GM12878 (cell line): ENCODE measurements around the gene TBCK.
A peak's percentile ranks its signal among the peaks of the same experiment; 100 is the strongest.

Experiments used
- ATF2 ChIP-seq: IDR thresholded peaks from 2 replicates; pipeline ENCODE4 v1.6.1; 2012; ENCODE audit warnings: low read length, inconsistent platforms
- CTCF ChIP-seq, 3 experiments: IDR thresholded peaks in 2 of 3; conservative IDR thresholded peaks in 1 of 3; 2 replicates each; pipeline ENCODE4 v1.5.1; 2011; ENCODE audit warnings: low read depth in 3 of 3, low read length in 3 of 3, mild to moderate bottlenecking in 3 of 3, control low read depth in 2 of 3, moderate library complexity in 2 of 3, inconsistent platforms in 1 of 3, mixed read lengths in 1 of 3; ENCODE audit not compliant: control insufficient read depth in 2 of 3, insufficient read depth in 1 of 3; ENCODE audit errors: extremely low read depth in 1 of 3
- CUX1 ChIP-seq: IDR thresholded peaks from 2 replicates; pipeline ENCODE4 v1.6.1; 2012; ENCODE audit warnings: improper control_type of control experiment, low read depth, low read length; ENCODE audit not compliant: insufficient replicate concordance
- ESRRA ChIP-seq: IDR thresholded peaks from 2 replicates; pipeline ENCODE4 v1.6.1; 2012; ENCODE audit warnings: mild to moderate bottlenecking, low read length, improper control_type of control experiment
- KAT2A ChIP-seq: conservative IDR thresholded peaks from 2 replicates; pipeline ENCODE4 v1.6.1; 2011; ENCODE audit warnings: low read depth, low read length; ENCODE audit not compliant: control insufficient read depth
- LARP7 ChIP-seq: fragments of 450-650 bp; IDR thresholded peaks from 2 replicates; pipeline ENCODE4 v1.6.1; 2017; ENCODE audit warnings: mild to moderate bottlenecking
- POLR2AphosphoS2 ChIP-seq: IDR thresholded peaks from 2 replicates; pipeline ENCODE4 v1.6.1; 2011; ENCODE audit warnings: low read depth, mild to moderate bottlenecking, low read length, improper control_type of control experiment, moderate library complexity
- SREBF1 ChIP-seq: IDR thresholded peaks from 2 replicates; pipeline ENCODE4 v1.6.1; 2012; ENCODE audit warnings: mild to moderate bottlenecking, low read length
- YY1 ChIP-seq: IDR thresholded peaks from 2 replicates; pipeline ENCODE4 v1.6.1; 2011; ENCODE audit warnings: low read depth, mild to moderate bottlenecking, low read length

- TF ChIP-seq YY1, result peak; percentile 12; the same call in 1 of the 2 replicates
- no peak for TF ChIP-seq CTCF (IDR thresholded peaks at IDR 0.05 in 2 of 3, conservative IDR thresholded peaks at IDR 0.05 in 1 of 3; ENCODE audit: control insufficient read depth in 2 of 3, extremely low read depth in 1 of 3, insufficient read depth in 1 of 3, low read depth in 3 of 3, low read length in 3 of 3)
- TF ChIP-seq ESRRA, result no peak
- no peak for TF ChIP-seq ATF2
- no peak for TF ChIP-seq CUX1
- 0 out of 2 replicates have a peak, but pooled peaks have one; percentile 10 for TF ChIP-seq SREBF1
- TF ChIP-seq POLR2AphosphoS2, result peak; percentile 78; the same call in 1 of the 2 replicates
- no peak for TF ChIP-seq KAT2A
- TF ChIP-seq LARP7, result peak; percentile 62
These were observed at the start of gene TBCK, which contains the start of gene AIMP1 for GRCh38 chr4:106315968-106316772.
